ENCODE data around the gene AFF4.
A peak's percentile ranks its signal among the peaks of the same experiment; 100 is the strongest.
"Not testable (repeated sequence)": the region's sequence is repeated elsewhere in the genome, so short reads cannot be mapped to it uniquely, and the experiment has no call there.

AFF4 gene

DNA sequence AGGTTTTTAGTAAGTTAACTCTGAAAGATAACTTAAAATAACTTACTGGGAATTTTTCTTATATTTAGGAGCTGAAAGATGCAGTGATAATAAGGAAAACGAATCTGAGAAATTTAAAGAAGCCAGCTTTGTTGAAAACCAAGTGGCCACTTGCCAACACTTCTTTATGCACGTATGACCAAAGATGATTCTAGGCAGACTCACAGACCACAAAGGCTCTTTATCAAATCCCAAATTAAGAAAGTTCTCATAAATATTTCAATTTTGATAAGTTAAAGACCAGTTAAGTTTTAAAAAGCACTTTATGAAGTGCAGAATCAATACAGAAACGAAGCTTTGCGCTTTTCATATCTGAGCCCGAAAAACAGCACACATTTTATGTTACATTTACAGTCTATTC lies 1.5 kb downstream of the AFF4 start:
- Histone ChIP-seq H3K4me1 (peaks cover 15 to 41% (median 21%) of the 10 kb centered on the region in 10 experiments), H3K27ac (peak overlapping the region; percentile 86 to 98 (median 91); a peak in 21 of 22 replicates), H3K36me3 (peaks cover 7 to 42% (median 19%) of the 10 kb centered on the region in 11 experiments; a peak in 20 of 22 replicates), H4K20me1 (peaks cover 44 to 61% (median 54%) of the 10 kb centered on the region in 11 experiments), H3K27me3 (no peaks in the 10 kb centered on the region), H3K4me3 (peak overlapping the region; percentile 69 to 93 (median 84)), H3K9me3 (replicated peaks in 1 of 11) (no peaks in the 10 kb centered on the region), H3K4me2 (peak overlapping the region; percentile 79 to 93 (median 84)), H3K9ac (peak overlapping the region; percentile 91 to 100 (median 95))
- TF ChIP-seq Cebpa-rat (IDR thresholded peaks at IDR 0.05), result no peak

DNA sequence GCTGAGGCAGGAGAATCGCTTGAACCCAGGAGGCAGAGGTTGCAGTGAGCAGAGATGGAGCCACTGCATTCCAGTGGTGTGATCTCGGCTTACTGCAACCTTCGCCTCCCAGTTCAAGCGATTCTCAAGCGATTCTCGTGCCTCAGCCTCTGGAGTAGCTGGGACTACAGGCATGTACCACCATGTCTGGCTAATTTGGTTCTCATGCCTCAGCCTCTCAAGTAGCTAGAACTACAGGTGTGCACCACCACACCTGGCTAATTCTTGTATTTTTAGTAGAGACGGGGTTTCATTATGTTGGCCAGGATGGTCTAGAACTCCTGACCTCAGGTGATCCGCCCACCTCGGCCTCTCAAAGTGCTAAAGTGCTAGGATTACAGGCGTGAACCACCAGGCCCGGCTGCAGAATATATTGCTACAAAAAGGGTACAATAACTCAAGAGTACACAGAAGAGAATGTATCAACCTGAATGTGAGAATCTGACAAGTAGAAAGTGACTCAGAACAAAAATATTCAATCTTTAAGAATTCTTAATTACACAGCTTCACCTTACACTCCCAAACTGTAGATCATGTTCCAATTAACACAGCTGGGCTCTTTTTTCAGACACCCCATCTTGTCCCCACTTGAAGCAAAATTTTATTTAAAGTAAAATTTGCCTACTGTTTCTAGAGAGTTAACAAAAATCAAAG lies 2.2 kb downstream of the AFF4 start:
- Histone ChIP-seq H3K4me3 (peak overlapping the region; percentile 69 to 93 (median 84); a peak in 19 of 20 replicates), H3K4me2 (peak overlapping the region; percentile 79 to 93 (median 84)), H3K36me3 (peaks cover 14 to 49% (median 24%) of the 10 kb centered on the region in 11 experiments; a peak in 20 of 22 replicates), H4K20me1 (peaks cover 48 to 67% (median 60%) of the 10 kb centered on the region in 11 experiments), H3K27ac (peak overlapping the region in 8 of 11 experiments; percentile 89 to 98 (median 94); a peak in 9 of 22 replicates), H3K9ac (peak overlapping the region; percentile 91 to 100 (median 95); a peak in 21 of 22 replicates), H3K4me1 (peaks cover 15 to 41% (median 21%) of the 10 kb centered on the region in 10 experiments)
- H3K27me3 ChIP-seq; H3K9me3 ChIP-seq (replicated peaks in 1 of 11): not testable (repeated sequence)

DNA sequence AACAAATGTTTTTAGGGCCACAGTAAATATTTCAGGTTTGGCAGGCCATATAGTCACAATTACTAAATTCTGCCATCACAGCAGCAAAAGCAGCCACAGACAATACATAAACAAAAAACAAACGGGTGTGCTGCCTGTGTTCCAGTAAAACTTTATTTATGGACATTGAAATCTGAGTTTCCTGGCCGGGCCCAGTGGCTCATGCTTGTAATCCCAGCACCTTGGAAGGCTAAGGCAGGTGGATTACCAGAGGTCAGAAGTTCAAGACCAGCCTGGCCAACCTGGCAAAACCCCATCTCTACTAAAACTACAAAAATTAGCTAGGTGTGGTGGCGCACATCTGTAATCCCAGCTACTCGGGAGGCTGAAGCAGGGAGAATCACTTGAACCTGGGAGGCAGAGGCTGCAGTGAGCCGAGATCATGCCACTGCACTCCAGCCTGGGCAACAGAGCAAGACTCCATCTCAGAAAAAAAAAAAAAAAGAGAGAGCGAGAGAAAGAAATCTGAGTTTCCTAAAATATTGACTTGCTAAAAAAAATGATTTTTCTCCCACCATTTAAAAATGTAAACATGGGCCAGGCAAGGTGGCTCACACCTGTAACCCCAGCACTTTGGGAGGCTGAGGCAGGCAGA lies 7.2 kb downstream of the AFF4 start:
- not testable (repeated sequence) for H3K4me3 ChIP-seq, H3K27ac ChIP-seq, H3K27me3 ChIP-seq, H3K4me2 ChIP-seq, H3K9ac ChIP-seq
- Histone ChIP-seq H3K4me1 (peaks cover 6 to 54% (median 15%) of the 10 kb centered on the region in 10 experiments), H3K9me3 (replicated peaks in 1 of 11) (peaks cover 0 to 10% (median 8%) of the 10 kb centered on the region in 11 experiments; a peak in 19 of 22 replicates), H3K36me3 (peaks cover 42 to 92% (median 62%) of the 10 kb centered on the region in 11 experiments), H4K20me1 (peaks cover 78 to 100% (median 95%) of the 10 kb centered on the region in 11 experiments)

DNA sequence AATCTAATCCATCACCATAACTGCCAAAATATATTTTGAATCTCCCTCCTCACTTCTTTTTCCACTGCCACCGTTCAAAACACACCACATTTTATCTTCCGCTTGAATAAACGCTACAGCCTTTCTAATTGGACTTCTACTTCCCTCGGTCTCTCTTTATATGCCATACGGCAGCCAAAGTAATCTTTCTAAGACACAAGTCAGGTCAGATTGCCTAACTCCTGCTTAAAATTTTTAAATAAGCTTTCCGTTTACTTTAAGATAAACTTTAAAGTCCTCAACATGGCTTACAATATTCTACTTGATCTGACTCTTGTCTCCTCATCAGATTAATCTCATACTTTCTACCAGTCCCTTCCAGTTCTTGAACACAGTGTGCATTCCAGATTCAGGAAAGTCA lies 9.7 kb downstream of the AFF4 start:
- Histone ChIP-seq H4K20me1 (peaks cover 71 to 100% (median 94%) of the 10 kb centered on the region in 11 experiments; a peak in 21 of 22 replicates), H3K4me1 (peaks cover 0 to 31% (median 0%) of the 10 kb centered on the region in 10 experiments; a peak in 5 of 20 replicates), H3K27me3 (no peaks in the 10 kb centered on the region), H3K9ac (no peak overlapping the region), H3K36me3 (peaks cover 57 to 92% (median 71%) of the 10 kb centered on the region in 11 experiments), H3K4me2 (no peak overlapping the region), H3K9me3 (replicated peaks in 1 of 11) (peaks cover 0 to 11% (median 8%) of the 10 kb centered on the region in 11 experiments; a peak in 19 of 22 replicates), H3K4me3 (no peak overlapping the region), H3K27ac (no peak overlapping the region)
- TF ChIP-seq Cebpa-rat (IDR thresholded peaks at IDR 0.05), result no peak

DNA sequence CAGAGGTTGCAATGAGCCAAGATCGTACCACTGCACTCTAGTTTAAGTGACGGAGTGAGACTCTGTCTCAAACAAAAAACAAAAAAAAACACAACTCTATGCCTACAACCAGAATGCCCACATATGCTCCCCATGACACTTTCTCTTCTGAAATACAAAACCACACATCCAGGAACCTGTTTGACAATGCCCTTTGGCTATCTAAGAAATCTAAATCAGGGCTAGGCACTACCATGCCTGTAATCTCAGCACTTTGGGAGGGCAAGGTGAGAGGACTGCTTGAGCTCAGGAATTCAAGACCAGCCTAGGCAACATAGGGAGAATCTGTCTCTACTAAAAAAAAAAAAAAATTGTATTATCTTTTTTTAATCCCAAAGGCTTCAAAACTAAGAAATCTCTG lies 10.6 kb downstream of the AFF4 start:
- H4K20me1 ChIP-seq, result peaks cover 70 to 100% (median 94%) of the 10 kb centered on the region in 11 experiments
- H3K36me3 ChIP-seq, result peaks cover 59 to 95% (median 66%) of the 10 kb centered on the region in 11 experiments
- H3K27me3 ChIP-seq, result no peaks in the 10 kb centered on the region
- peaks cover 0 to 11% (median 8%) of the 10 kb centered on the region in 11 experiments; a peak in 19 of 22 replicates for H3K9me3 ChIP-seq (replicated peaks in 1 of 11)
- no peak for TF ChIP-seq Cebpa-rat (IDR thresholded peaks at IDR 0.05)
- no peak overlapping the region for H3K4me2 ChIP-seq
- peaks cover 0 to 24% (median 0%) of the 10 kb centered on the region in 10 experiments; a peak in 4 of 20 replicates for H3K4me1 ChIP-seq
- H3K4me3 ChIP-seq, result no peak overlapping the region
- H3K27ac ChIP-seq, result no peak overlapping the region
- H3K9ac ChIP-seq, result no peak overlapping the region

DNA sequence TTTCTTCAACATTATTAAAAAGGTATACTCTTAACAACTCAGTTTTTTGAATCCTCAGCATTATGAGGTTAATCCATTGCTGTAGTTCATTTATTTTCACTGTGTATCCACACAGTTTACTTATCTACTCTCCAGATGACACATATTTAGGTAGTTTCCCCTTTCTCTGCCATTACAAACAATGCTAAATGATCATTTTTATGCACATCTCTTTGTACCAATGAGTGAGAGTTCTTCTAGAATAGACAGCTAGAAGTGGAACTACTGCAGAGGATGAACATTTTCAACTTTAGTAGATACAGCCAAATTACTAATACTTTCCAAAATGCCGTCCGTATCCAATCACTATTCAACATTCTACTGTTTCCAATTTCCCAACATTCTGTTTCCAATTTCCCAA lies 11.5 kb downstream of the AFF4 start:
- H3K9me3 ChIP-seq (replicated peaks in 1 of 11), result peaks cover 0 to 11% (median 8%) of the 10 kb centered on the region in 11 experiments; a peak in 19 of 22 replicates
- no peak overlapping the region for H3K27ac ChIP-seq
- H3K36me3 ChIP-seq, result peaks cover 52 to 89% (median 60%) of the 10 kb centered on the region in 11 experiments
- peaks cover 64 to 100% (median 94%) of the 10 kb centered on the region in 11 experiments for H4K20me1 ChIP-seq
- H3K4me2 ChIP-seq, result no peak overlapping the region
- no peak for TF ChIP-seq Cebpa-rat (IDR thresholded peaks at IDR 0.05)
- H3K4me1 ChIP-seq, result peaks cover 0 to 24% (median 0%) of the 10 kb centered on the region in 10 experiments; a peak in 4 of 20 replicates
- no peaks in the 10 kb centered on the region for H3K27me3 ChIP-seq
- no peak overlapping the region for H3K4me3 ChIP-seq
- H3K9ac ChIP-seq, result no peak overlapping the region

DNA sequence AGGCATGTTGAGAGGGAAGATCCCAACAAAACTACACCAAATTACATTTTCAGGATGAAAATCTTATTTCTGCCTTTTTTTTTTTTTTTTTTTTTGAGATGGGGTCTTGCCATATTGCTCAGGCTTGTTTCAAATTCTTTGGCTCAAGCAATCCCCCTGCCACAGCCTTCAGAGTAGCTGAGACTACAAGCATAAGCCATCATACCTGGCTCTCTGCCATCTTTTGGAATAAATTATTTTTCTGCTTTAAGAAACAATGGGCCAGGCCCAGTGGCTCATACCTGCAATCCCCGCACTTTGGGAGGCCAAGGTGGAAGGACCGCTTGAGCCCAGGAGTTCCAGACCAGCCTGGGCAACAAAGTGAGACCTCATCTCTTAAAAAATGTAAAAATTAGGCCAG lies 14.3 kb downstream of the AFF4 start:
- Histone ChIP-seq H3K9ac (no peak overlapping the region), H3K27ac (no peak overlapping the region), H3K4me1 (peaks cover 0 to 23% (median 1%) of the 10 kb centered on the region in 10 experiments; a peak in 6 of 20 replicates), H4K20me1 (peaks cover 65 to 100% (median 97%) of the 10 kb centered on the region in 11 experiments; a peak in 21 of 22 replicates), H3K4me2 (no peak overlapping the region), H3K4me3 (no peak overlapping the region), H3K36me3 (peaks cover 38 to 90% (median 51%) of the 10 kb centered on the region in 11 experiments), H3K27me3 (no peaks in the 10 kb centered on the region), H3K9me3 (replicated peaks in 1 of 11) (peaks cover 0 to 8% (median 0%) of the 10 kb centered on the region in 11 experiments; a peak in 3 of 22 replicates)
- no peak for TF ChIP-seq Cebpa-rat (IDR thresholded peaks at IDR 0.05)

DNA sequence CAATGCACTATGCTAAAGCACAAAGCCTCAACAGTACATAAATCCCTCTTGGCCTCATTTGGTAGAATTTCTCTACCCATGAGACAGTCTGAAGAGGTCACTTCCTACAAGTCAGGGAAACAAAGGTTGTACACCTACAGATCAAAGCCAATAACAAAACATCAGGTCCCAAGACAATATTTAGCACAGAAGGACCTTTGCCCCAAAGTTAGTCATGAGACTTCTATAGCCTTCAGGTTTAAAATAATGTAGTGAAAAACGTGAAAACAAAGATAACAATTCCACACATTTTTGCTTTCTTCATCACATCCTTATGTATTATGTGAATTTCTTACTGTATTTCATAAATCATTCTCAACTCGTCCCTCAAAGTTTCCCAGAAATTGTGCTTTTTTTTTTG lies 15.8 kb downstream of the AFF4 start:
- no peaks in the 10 kb centered on the region for H3K27me3 ChIP-seq
- H4K20me1 ChIP-seq, result peaks cover 58 to 100% (median 97%) of the 10 kb centered on the region in 11 experiments; a peak in 21 of 22 replicates
- peaks cover 0 to 18% (median 0%) of the 10 kb centered on the region in 10 experiments; a peak in 4 of 20 replicates for H3K4me1 ChIP-seq
- H3K27ac ChIP-seq, result no peak overlapping the region
- no peak for TF ChIP-seq Cebpa-rat (IDR thresholded peaks at IDR 0.05)
- H3K36me3 ChIP-seq, result peaks cover 44 to 89% (median 50%) of the 10 kb centered on the region in 11 experiments
- H3K9ac ChIP-seq, result no peak overlapping the region
- no peak overlapping the region for H3K4me3 ChIP-seq
- H3K4me2 ChIP-seq, result no peak overlapping the region
- H3K9me3 ChIP-seq (replicated peaks in 1 of 11), result peaks cover 0 to 8% (median 0%) of the 10 kb centered on the region in 11 experiments; a peak in 3 of 22 replicates

DNA sequence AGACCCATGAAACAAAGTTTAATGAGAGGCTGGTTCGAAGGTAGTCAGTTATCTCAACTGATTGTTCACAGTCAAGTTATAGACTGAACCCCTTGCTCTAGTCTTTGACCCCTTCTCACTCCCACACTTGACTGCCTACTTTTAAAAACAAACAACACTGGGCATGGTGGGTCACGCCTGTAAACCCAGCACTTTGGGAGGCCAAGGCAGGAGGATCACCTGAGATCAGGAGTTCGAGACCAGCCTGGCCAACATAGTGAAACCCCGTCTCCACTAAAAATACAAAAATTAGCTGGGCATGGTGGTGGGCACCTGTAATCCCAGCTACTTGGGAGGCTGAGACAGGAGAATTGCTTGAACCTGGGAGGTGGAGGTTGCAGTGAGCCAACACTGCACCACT lies 18.1 kb downstream of the AFF4 start:
- H4K20me1 ChIP-seq, result peaks cover 55 to 100% (median 99%) of the 10 kb centered on the region in 11 experiments
- H3K9me3 ChIP-seq (replicated peaks in 1 of 11); H3K9ac ChIP-seq; H3K27me3 ChIP-seq; H3K27ac ChIP-seq; H3K4me3 ChIP-seq; H3K4me2 ChIP-seq: not testable (repeated sequence)
- peaks cover 35 to 88% (median 42%) of the 10 kb centered on the region in 11 experiments for H3K36me3 ChIP-seq
- peaks cover 0 to 20% (median 0%) of the 10 kb centered on the region in 10 experiments; a peak in 5 of 20 replicates for H3K4me1 ChIP-seq

Data from BLaER1 treated with 17β-estradiol and CSF1 and Interleukin-3, amounts not matched to agents 10 nM and 100 nM (cell line).